Measurements from ENCODE around the gene MFNG. TPM values are rescaled to one million over a fixed set of nuclear protein-coding genes. Genes with fewer than 3 reads are reported as not detected.
"Not testable (repeated sequence)": the region's sequence is repeated elsewhere in the genome, so short reads cannot be mapped to it uniquely, and the experiment has no call there.

MFNG gene
- total RNA-seq, 1 experiment from 2014 or later: 3.3 TPM

GRCh38 chr22:37527081-37527752, 41.0 kb upstream of the MFNG start:
- H2BK20ac ChIP-seq (ENCODE audit: low read depth, low read length, poor library complexity, severe bottlenecking); H3K56ac ChIP-seq (ENCODE audit: insufficient read length, low read depth, low read length); DNase-seq; H2AK5ac ChIP-seq (ENCODE audit: insufficient read length, low read length); H3K9me3 ChIP-seq (ENCODE audit: control insufficient read depth, low read depth, low read length); H3K27me3 ChIP-seq (ENCODE audit: insufficient read depth, low read length); H3K9ac ChIP-seq (ENCODE audit: extremely low read depth, insufficient read length, low read length); H3K4me1 Mint-ChIP-seq; H2BK15ac ChIP-seq (ENCODE audit: low read depth, low read length); H3K18ac ChIP-seq (ENCODE audit: insufficient read length, low read depth, low read length); H3K4me3 Mint-ChIP-seq; H2AFZ ChIP-seq (ENCODE audit: low read length); H2BK5ac ChIP-seq (ENCODE audit: insufficient read length, low read length); H3K79me1 ChIP-seq (ENCODE audit: insufficient read depth, low read depth, low read length, poor library complexity, severe bottlenecking); H3K9me3 Mint-ChIP-seq; H3K23me2 ChIP-seq (ENCODE audit: insufficient read length, low read depth, low read length, poor library complexity, severe bottlenecking); H3K14ac ChIP-seq (ENCODE audit: insufficient read depth, low read length); H3K4me2 ChIP-seq (ENCODE audit: insufficient read depth, insufficient read length, low read length); H3K4me1 ChIP-seq (ENCODE audit: insufficient read depth, low read length); H3K27ac Mint-ChIP-seq; H3T11ph ChIP-seq (ENCODE audit: low read length); H4K91ac ChIP-seq (ENCODE audit: insufficient read length, low read depth, low read length); H4K5ac ChIP-seq (ENCODE audit: insufficient read length, low read depth, low read length); H3K27ac ChIP-seq (ENCODE audit: insufficient read length, low read depth, low read length); H4K8ac ChIP-seq (replicated peaks; ENCODE audit: insufficient read length, low read depth, low read length); H2BK120ac ChIP-seq (ENCODE audit: low read depth, low read length, poor library complexity, severe bottlenecking); H4K20me1 ChIP-seq (ENCODE audit: control insufficient read depth, insufficient read depth, insufficient read length); H2BK12ac ChIP-seq (ENCODE audit: insufficient read length, low read depth, low read length); H3K4ac ChIP-seq (ENCODE audit: low read depth, low read length); H3K23ac ChIP-seq (ENCODE audit: insufficient read length, low read depth, low read length); H3K79me2 ChIP-seq (ENCODE audit: insufficient read depth, low read length); H3K36me3 Mint-ChIP-seq (ENCODE audit: insufficient read depth in 1 of 3, low read depth in 3 of 3): not testable (repeated sequence)
- WGBS (ENCODE audit: extremely low coverage, insufficient read length, low lambda C conversion rate): no CpG with 5 or more reads among the region's 9 CpGs
- H3K27me3 Mint-ChIP-seq (ENCODE audit: low read depth): peaks cover 13% of the 10 kb centered on the region

Measured in H9 (cell line).